A673 (cell line): ENCODE measurements around the gene OLFM3.

Experiments
- CTCF ChIP-seq: fragments of 300-800, 200-600 bp; sonication (generic); conservative IDR thresholded peaks from 2 replicates; pipeline ENCODE4 v1.5.1; 2017; ENCODE audit warnings: low read depth, mild to moderate bottlenecking, antibody characterized with exemption, low read length, moderate library complexity, mixed read lengths
- EZH2 ChIP-seq: fragments of 200-600 bp; sonication (generic); IDR thresholded peaks from 2 replicates; pipeline ENCODE4 v1.6.1; 2017; ENCODE audit warnings: borderline replicate concordance, low read depth, mild to moderate bottlenecking, mixed read lengths, antibody characterized with exemption, low read length; ENCODE audit not compliant: poor library complexity, severe bottlenecking

- peak; percentile 30; the same call in 1 of the 2 replicates for TF ChIP-seq CTCF
- TF ChIP-seq EZH2, result no peak
These were observed 153.6 kb downstream of the OLFM3 start for GRCh38 chr1:101843160-101843559.
